Stomach (tissue), 9 donors: ENCODE results near the gene MICB. TPM values are rescaled to one million over a fixed set of nuclear protein-coding genes. Genes with fewer than 3 reads are reported as not detected.

Source experiments
- DNase-seq, 2 donors: peaks; one replicate each; pipeline versions ENCODE4 v3.0.0 to v3.0.0-alpha.2; 2013 to 2019
- H3K27ac ChIP-seq, 5 donors: fragments of 200-600 bp in 4 of 5; sonication (generic) in 4 of 5; one replicate each; pipeline ENCODE4 v1.5.1; 2013 to 2019; ENCODE audit warnings: mild to moderate bottlenecking in 1 of 5, moderate library complexity in 1 of 5
- H3K27me3 ChIP-seq, 3 donors: fragments of 200-600 bp; sonication (generic); one replicate each; pipeline ENCODE4 v1.5.1; 2017 to 2019; ENCODE audit warnings: mixed run types in 1 of 3
- H3K36me3 ChIP-seq, 4 donors: fragments of 200-600 bp; sonication (generic); 1 replicate in 3 of 4; 2 replicates in 1 of 4; pipeline ENCODE4 v1.5.1; 2016 to 2019
- H3K4me1 ChIP-seq, 4 donors: fragments of 200-600 bp; sonication (generic); one replicate each; pipeline ENCODE4 v1.5.1; 2016 to 2019
- H3K4me3 ChIP-seq, 4 donors: fragments of 200-600 bp; sonication (generic) in 3 of 4; one replicate each; pipeline ENCODE4 v1.5.1; 2016 to 2019; ENCODE audit warnings: mild to moderate bottlenecking in 1 of 4
- H3K9me3 ChIP-seq, 4 donors: fragments of 200-600 bp; sonication (generic); one replicate each; pipeline ENCODE4 v1.5.1; 2016 to 2019
- EP300 ChIP-seq: sonication (generic); formaldehyde crosslinking; IDR thresholded peaks from one replicate; pipeline ENCODE4 v1.6.1; 2017; ENCODE audit warnings: antibody characterized with exemption
- POLR2A ChIP-seq, 4 donors: fragments of 450-650 bp; IDR thresholded peaks; one replicate each; pipeline ENCODE4 v1.6.1; 2016; ENCODE audit warnings: antibody characterized with exemption in 4 of 4, control low read depth in 2 of 4, mild to moderate bottlenecking in 1 of 4, moderate library complexity in 1 of 4
- POLR2AphosphoS5 ChIP-seq, 3 donors: sonication (generic); formaldehyde crosslinking; IDR thresholded peaks; one replicate each; pipeline ENCODE4 v1.6.1; 2016; ENCODE audit warnings: antibody characterized with exemption in 3 of 3
- WGBS, 5 donors: extraction: QIAGEN DNeasy Blood & Tissue Kit in 3 of 5; methylation state at CpG; one replicate each; pipeline versions ENCODE4 v1.1.5 to v1.1.7; 2013 to 2018; 5-methylcytosine and 5-hydroxymethylcytosine counted together
- intact Hi-C: fragments of 100-400 bp; cut with DNase I; formaldehyde crosslinking; loops from one replicate; pipeline ENCODE4 v1.15.1; 2023; ENCODE audit warnings: low total_unique reads
- polyA plus RNA-seq, 3 donors: library from polyadenylated mRNA; stranded (reverse); fragments of 200-250 nt; gene quantifications; one replicate each; pipeline ENCODE4 v1.2.3, GENCODE V29; 2013
- total RNA-seq, 5 donors: library from RNA; depleted of rRNA; stranded (reverse); fragments of >200 nt; gene quantifications; one replicate each; pipeline versions ENCODE4 v1.1.0 to v1.2.3, GENCODE V29; 2014 to 2016
- TF ChIP-seq, protein P1 (sequence below), 7 experiments: fragments of 450-650 bp in 4 of 7; fragments of 200-600 bp in 3 of 7; sonication (generic) in 3 of 7; IDR thresholded peaks; one replicate each; pipeline ENCODE4 v1.5.1; 2016 to 2019; ENCODE audit warnings: antibody characterized with exemption in 7 of 7, control low read depth in 2 of 7, mild to moderate bottlenecking in 1 of 7
- donor health status: healthy with polysubstance abuse.
- donor health status: Bipolar disorder and iron deficiency.
- donor health status: healthy.

The MICB gene
- total and polyA plus RNA-seq, 8 donors: 0.29 to 1.7 (median 0.86) TPM; not detected in 2

DNA sequence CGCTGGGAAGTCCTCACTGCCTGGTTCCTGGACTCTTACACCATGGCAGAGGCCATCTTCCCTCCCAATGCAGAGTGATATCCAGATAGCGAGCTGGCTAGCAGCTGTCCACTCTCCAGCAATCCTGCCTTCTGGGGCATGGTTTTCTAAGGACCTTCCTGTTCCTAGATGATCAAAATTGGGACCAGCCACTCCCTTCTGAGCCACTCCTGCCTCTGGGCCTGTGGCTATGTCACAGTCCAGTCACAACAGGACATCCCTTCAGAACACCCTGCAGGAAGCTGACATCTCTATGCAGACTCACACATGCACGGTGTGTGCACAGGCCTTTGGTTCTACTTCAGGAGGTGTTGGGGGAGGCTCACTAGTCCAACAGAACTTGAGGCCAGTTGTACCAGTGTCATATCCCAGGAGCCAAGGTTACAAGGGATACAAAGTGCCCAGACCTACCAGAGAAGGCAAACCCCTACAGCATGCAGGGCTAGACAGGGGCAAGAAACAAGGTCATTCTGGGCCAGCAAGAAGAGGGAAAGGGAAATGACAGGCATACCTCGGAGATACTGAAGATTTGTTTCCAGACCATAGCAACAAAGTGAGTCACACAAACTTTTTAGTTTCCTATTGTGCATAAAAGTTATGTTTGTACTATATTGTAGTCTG lies 28.1 kb downstream of the MICB start:
- Histone ChIP-seq H3K9me3 (no peaks in the 10 kb centered on the region), H3K4me3 (no peak overlapping the region), H3K4me1 (peaks cover 0 to 6% (median 3%) of the 10 kb centered on the region in 4 donors), H3K27ac (no peak overlapping the region), H3K36me3 (peaks cover 15 to 19% (median 17%) of the 10 kb centered on the region in 4 donors), H3K27me3 (no peaks in the 10 kb centered on the region)
- TF ChIP-seq, protein P1, sequence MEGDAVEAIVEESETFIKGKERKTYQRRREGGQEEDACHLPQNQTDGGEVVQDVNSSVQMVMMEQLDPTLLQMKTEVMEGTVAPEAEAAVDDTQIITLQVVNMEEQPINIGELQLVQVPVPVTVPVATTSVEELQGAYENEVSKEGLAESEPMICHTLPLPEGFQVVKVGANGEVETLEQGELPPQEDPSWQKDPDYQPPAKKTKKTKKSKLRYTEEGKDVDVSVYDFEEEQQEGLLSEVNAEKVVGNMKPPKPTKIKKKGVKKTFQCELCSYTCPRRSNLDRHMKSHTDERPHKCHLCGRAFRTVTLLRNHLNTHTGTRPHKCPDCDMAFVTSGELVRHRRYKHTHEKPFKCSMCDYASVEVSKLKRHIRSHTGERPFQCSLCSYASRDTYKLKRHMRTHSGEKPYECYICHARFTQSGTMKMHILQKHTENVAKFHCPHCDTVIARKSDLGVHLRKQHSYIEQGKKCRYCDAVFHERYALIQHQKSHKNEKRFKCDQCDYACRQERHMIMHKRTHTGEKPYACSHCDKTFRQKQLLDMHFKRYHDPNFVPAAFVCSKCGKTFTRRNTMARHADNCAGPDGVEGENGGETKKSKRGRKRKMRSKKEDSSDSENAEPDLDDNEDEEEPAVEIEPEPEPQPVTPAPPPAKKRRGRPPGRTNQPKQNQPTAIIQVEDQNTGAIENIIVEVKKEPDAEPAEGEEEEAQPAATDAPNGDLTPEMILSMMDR (IDR thresholded peaks at IDR 0.05): no peak
- no peak for TF ChIP-seq POLR2AphosphoS5 (IDR thresholded peaks at IDR 0.05)
- TF ChIP-seq POLR2A (IDR thresholded peaks at IDR 0.05): no peak
- TF ChIP-seq EP300: no peak
- no peak for DNase-seq
- WGBS, 5 donors: 56 to 67% (median 62%) methylated on average over 4 of the region's 4 CpGs
- intact Hi-C loops: no loop called here

DNA sequence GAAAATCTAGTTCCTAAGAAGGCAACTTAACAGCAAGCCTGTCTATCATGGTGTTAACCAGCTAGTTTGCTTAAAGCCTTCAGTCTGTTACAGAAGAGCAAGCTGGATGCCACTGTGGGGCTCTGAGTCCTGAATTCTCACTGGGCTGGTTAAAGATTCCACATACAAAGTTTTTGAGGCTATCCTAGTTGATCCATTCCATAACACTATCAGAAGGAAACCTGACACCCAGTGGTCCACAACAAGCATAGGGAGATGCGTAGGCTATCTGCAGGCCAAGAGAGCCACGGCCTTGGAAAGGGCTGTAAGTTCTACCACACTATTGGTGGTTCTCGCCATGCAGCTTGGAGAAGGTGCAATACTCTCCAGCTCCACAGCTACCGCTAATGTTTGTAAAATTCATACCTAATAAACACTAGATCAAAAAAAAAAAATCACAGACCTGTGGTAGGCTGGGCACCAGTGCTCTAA lies 30.4 kb downstream of the MICB start:
- H3K9me3 ChIP-seq: no peaks in the 10 kb centered on the region
- DNase-seq: no peak
- no peaks in the 10 kb centered on the region for H3K27me3 ChIP-seq
- peak overlapping the region in 1 of 5 donors; percentile 16 for H3K27ac ChIP-seq
- peaks cover 36 to 42% (median 40%) of the 10 kb centered on the region in 4 donors for H3K36me3 ChIP-seq
- 76 to 86% (median 82%) methylated on average over 4 of the region's 4 CpGs for WGBS, 5 donors
- no peak overlapping the region for H3K4me3 ChIP-seq
- peaks cover 0 to 12% (median 3%) of the 10 kb centered on the region in 4 donors for H3K4me1 ChIP-seq
- no peak for TF ChIP-seq POLR2A (IDR thresholded peaks at IDR 0.05)
- TF ChIP-seq, protein P1 (IDR thresholded peaks at IDR 0.05): no peak
- TF ChIP-seq POLR2AphosphoS5 (IDR thresholded peaks at IDR 0.05): no peak
- TF ChIP-seq EP300: no peak
- intact Hi-C loops: no loop called here

DNA sequence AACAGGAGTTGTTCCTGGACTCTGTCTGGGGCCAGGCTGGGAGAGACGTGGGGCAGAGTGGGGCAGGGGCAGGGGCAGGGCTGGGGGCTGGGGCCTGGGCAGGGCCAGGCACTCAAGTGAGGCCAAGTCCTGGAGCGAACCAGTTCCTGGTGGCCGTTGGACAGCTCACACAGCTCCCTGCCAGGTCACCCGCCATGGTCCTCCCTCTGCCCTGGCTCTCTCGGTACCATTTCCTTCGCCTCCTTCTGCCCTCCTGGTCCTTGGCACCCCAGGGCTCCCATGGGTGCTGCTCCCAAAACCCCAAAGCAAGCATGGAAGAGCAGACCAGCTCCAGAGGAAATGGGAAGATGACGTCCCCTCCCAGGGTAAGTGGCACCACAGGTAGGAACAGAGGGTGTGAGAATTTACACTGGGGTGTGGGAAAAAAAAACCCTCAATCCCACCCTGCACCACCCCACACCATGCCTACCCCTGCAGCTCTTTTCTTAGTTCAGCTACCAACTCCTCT lies 30.9 kb downstream of the MICB start, which contains the start of gene MCCD1:
Gene MCCD1 (plus strand): TSS at position 142 of the 508 bp plus-strand sequence. CDS start 53 bp downstream, at position 195.
- TF ChIP-seq EP300 (no peak), POLR2A (IDR thresholded peaks at IDR 0.05) (no peak), POLR2AphosphoS5 (IDR thresholded peaks at IDR 0.05) (no peak)
- TF ChIP-seq, protein P1 (IDR thresholded peaks at IDR 0.05): no peak
- 46 to 58% (median 53%) methylated on average over 2 to 7 of the region's 7 CpGs for WGBS, 5 donors
- intact Hi-C loops: no loop called here
- Histone ChIP-seq H3K4me3 (no peak within 1 kb of the TSS), H3K27me3 (no peaks in the 10 kb centered on the region), H3K27ac (peak within 1 kb of the TSS in 1 of 5 donors; percentile 17), H3K4me1 (peaks cover 0 to 12% (median 3%) of the 10 kb centered on the region in 4 donors), H3K9me3 (no peaks in the 10 kb centered on the region), H3K36me3 (peaks cover 41 to 47% (median 45%) of the 10 kb centered on the region in 4 donors)
- no peak for DNase-seq

DNA sequence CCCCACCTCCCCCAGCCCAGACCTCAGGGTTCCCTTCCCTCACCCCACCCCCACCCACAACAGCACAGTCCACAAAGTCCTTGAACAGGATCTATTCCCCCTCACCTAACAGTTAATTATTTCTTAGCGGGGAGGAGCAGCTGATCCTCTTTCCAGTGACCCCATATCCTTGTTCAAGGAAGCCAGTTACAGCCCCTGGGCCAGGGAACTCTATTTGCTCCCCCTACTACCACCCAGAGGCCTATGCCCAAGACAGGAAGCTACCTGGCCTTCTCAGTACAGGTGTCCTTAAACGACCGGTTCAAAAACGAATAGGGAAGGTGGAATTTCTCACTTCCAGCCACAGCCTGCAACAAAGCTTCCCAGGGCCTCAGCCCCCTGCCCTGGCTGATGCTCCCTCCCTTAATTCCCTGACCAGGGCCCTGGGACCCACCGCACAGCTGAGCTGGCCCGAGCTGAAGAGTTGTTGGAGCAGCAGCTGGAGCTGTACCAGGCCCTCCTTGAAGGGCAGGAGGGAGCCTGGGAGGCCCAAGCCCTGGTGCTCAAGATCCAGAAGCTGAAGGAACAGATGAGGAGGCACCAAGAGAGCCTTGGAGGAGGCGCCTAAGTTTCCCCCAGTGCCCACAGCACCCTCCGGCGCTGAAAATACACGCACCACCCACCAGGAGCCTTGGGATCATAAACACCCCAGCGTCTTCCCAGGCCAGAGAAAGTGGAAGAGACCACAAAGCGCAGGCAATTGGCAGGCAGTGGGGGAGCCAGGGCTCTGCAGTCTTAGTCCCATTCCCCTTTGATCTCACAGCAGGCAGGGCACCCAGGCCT lies 31.6 kb downstream of the MICB start:
- WGBS, 5 donors: 47 to 58% (median 51%) methylated on average over 11 to 12 of the region's 12 CpGs
- H3K27me3 ChIP-seq: no peaks in the 10 kb centered on the region
- intact Hi-C loops: no loop called here
- no peak overlapping the region for H3K4me3 ChIP-seq
- no peak for DNase-seq
- peak overlapping the region in 1 of 5 donors; percentile 17 for H3K27ac ChIP-seq
- H3K9me3 ChIP-seq: no peaks in the 10 kb centered on the region
- peaks cover 48 to 54% (median 52%) of the 10 kb centered on the region in 4 donors for H3K36me3 ChIP-seq
- peaks cover 0 to 12% (median 6%) of the 10 kb centered on the region in 4 donors for H3K4me1 ChIP-seq
- TF ChIP-seq POLR2AphosphoS5 (IDR thresholded peaks at IDR 0.05): peak in 1 of 3 donors; percentile 23
- TF ChIP-seq, protein P1 (IDR thresholded peaks at IDR 0.05): no peak
